NT2/D1 (cell line): ENCODE results near the gene CELSR1.

Experiments used
- DNase-seq: peaks from one replicate; pipeline ENCODE4 v3.0.0-alpha.2; 2011; ENCODE audit warnings: low read depth, low spot score
- H3K27me3 ChIP-seq: 2 replicates; pipeline ENCODE4 v1.6.0; 2011; ENCODE audit warnings: mild to moderate bottlenecking; ENCODE audit not compliant: insufficient read length, insufficient read depth
- H3K36me3 ChIP-seq: 2 replicates; pipeline ENCODE4 v1.6.1; 2011; ENCODE audit warnings: mild to moderate bottlenecking, low read length, mixed read lengths; ENCODE audit not compliant: insufficient read depth, insufficient read length
- H3K4me1 ChIP-seq: 2 replicates; pipeline ENCODE4 v1.5.1; 2011; ENCODE audit not compliant: insufficient read depth, insufficient read length
- H3K4me3 ChIP-seq: 2 replicates; pipeline ENCODE4 v1.5.1; 2011; ENCODE audit warnings: low read depth; ENCODE audit not compliant: insufficient read length
- H3K9ac ChIP-seq: 2 replicates; pipeline ENCODE4 v1.6.0; 2011; ENCODE audit warnings: low read depth; ENCODE audit not compliant: insufficient read length
- H3K9me3 ChIP-seq: 2 replicates; pipeline ENCODE4 v1.5.1; 2011; ENCODE audit warnings: mild to moderate bottlenecking, low read length; ENCODE audit not compliant: insufficient read depth
- SUZ12 ChIP-seq: IDR thresholded peaks from 2 replicates; pipeline ENCODE4 v1.6.1; 2011; ENCODE audit not compliant: insufficient read length, insufficient read depth; ENCODE audit errors: extremely low read depth
- YY1 ChIP-seq: IDR thresholded peaks from 2 replicates; pipeline ENCODE4 v1.6.1; 2011; ENCODE audit not compliant: insufficient read length, insufficient read depth
- ZNF274 ChIP-seq: IDR thresholded peaks from 2 replicates; pipeline ENCODE4 v1.6.1; 2011; ENCODE audit warnings: mild to moderate bottlenecking, low read depth, low read length

Gene CELSR1

GRCh38 chr22:46354993-46355305 lies 182.5 kb downstream of the CELSR1 start:
- TF ChIP-seq YY1 = no peak
- TF ChIP-seq ZNF274 = no peak
- TF ChIP-seq SUZ12 = no peak
- Histone ChIP-seq H3K4me3 (no peak overlapping the region), H3K9ac (no peak overlapping the region), H3K27me3 (no peaks in the 10 kb centered on the region), H3K4me1 (no peaks in the 10 kb centered on the region), H3K36me3 (peaks cover 97% of the 10 kb centered on the region), H3K9me3 (no peaks in the 10 kb centered on the region)
- DNase-seq = no peak

GRCh38 chr22:46354176-46354992 lies 183.0 kb downstream of the CELSR1 start:
- peaks cover 98% of the 10 kb centered on the region for H3K36me3 ChIP-seq
- no peak for TF ChIP-seq ZNF274
- TF ChIP-seq YY1 = no peak
- H3K9ac ChIP-seq = no peak overlapping the region

GRCh38 chr22:46353483-46354105 lies 183.8 kb downstream of the CELSR1 start:
- H3K9me3 ChIP-seq = no peaks in the 10 kb centered on the region
- H3K4me1 ChIP-seq = no peaks in the 10 kb centered on the region
- H3K36me3 ChIP-seq = peaks cover 98% of the 10 kb centered on the region
- H3K4me3 ChIP-seq = no peak overlapping the region
- DNase-seq = no peak
- H3K9ac ChIP-seq = no peak overlapping the region
- H3K27me3 ChIP-seq = no peaks in the 10 kb centered on the region
- TF ChIP-seq ZNF274 = no peak
- TF ChIP-seq YY1 = no peak
- no peak for TF ChIP-seq SUZ12

More at GRCh38 chr22:46354176-46354992, 183.0 kb downstream of the CELSR1 start:
- H3K9me3 ChIP-seq = no peaks in the 10 kb centered on the region
- H3K4me3 ChIP-seq = no peak overlapping the region
- H3K27me3 ChIP-seq = no peaks in the 10 kb centered on the region
- H3K4me1 ChIP-seq = no peaks in the 10 kb centered on the region
- no peak for DNase-seq

- no peak for DNase-seq
- H3K27me3 ChIP-seq = no peaks in the 10 kb centered on the region
- H3K9me3 ChIP-seq = no peaks in the 10 kb centered on the region
- no peak overlapping the region for H3K9ac ChIP-seq
- no peaks in the 10 kb centered on the region for H3K4me1 ChIP-seq
- TF ChIP-seq ZNF274 (no peak), SUZ12 (no peak), YY1 (no peak)
- H3K36me3 ChIP-seq = peaks cover 98% of the 10 kb centered on the region
- no peak overlapping the region for H3K4me3 ChIP-seq
Measured at GRCh38 chr22:46352691-46353386, 184.6 kb downstream of the CELSR1 start.

DNA sequence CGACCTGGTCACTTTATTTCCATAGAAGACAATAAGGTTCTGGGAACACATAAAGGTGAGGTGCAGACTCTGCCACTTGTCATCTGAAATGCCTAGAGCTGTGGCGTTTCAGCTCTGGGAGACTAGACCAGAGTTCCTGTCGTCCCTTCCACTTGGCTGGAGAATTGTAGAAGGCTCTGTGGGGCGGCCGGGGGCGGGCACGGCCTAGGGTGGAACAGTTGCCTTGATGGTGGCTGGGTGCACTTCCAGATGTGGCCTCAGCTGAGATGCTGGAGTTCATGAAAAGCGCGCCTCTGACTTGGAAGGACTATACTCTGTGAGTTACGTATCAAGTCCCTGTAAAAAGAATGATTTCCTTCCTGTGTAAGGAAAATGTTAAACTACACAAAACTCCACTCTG lies 185.1 kb downstream of the CELSR1 start:
- Histone ChIP-seq H3K9me3 (no peaks in the 10 kb centered on the region), H3K27me3 (no peaks in the 10 kb centered on the region), H3K36me3 (peaks cover 98% of the 10 kb centered on the region), H3K9ac (no peak overlapping the region), H3K4me1 (no peaks in the 10 kb centered on the region), H3K4me3 (no peak overlapping the region)
- no peak for DNase-seq
- TF ChIP-seq YY1 (no peak), ZNF274 (no peak), SUZ12 (no peak)

DNA sequence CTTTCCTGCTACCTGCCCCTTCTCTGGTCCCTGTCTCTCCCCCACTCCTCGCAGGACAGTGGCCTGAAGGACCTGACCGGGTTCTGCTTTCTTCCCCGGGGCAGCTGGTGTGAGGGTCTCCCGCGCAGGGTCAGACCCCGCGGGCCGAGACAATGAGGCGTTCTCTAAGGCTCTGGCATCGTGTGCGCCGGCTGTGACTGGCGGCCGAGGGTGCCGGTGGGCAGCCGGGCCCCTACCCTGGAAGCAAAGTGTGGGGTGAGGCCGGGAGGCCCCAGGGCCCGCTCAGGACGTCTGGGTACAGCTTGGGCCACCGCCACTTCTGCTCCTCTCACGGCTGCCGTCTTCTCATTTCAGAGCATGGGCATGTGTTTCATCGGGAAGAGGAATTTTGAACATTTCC lies 185.7 kb downstream of the CELSR1 start:
- Histone ChIP-seq H3K36me3 (peaks cover 97% of the 10 kb centered on the region), H3K9ac (no peak overlapping the region), H3K9me3 (no peaks in the 10 kb centered on the region), H3K4me3 (no peak overlapping the region), H3K27me3 (no peaks in the 10 kb centered on the region), H3K4me1 (no peaks in the 10 kb centered on the region)
- TF ChIP-seq SUZ12 (no peak), YY1 (no peak), ZNF274 (no peak)
- DNase-seq = no peak

- Histone ChIP-seq H3K4me3 (no peak overlapping the region), H3K36me3 (peaks cover 97% of the 10 kb centered on the region), H3K9ac (no peak overlapping the region), H3K4me1 (no peaks in the 10 kb centered on the region), H3K9me3 (no peaks in the 10 kb centered on the region), H3K27me3 (no peaks in the 10 kb centered on the region)
- TF ChIP-seq ZNF274 (no peak), YY1 (no peak), SUZ12 (no peak)
- no peak for DNase-seq
Measured at GRCh38 chr22:46351131-46351735, 186.2 kb downstream of the CELSR1 start.
